Adipocyte (in vitro differentiated cells): ENCODE measurements around the gene SRRM1.

Experiments
- DNase-seq: peaks from one replicate; pipeline ENCODE4 v3.0.0-alpha.2; 2015; ENCODE audit warnings: low read depth
- H3K27me3 ChIP-seq: replicated peaks from 2 replicates; pipeline ENCODE4 v1.7.0; 2013; ENCODE audit warnings: mild to moderate bottlenecking, low read length, moderate library complexity; ENCODE audit not compliant: control insufficient read depth, insufficient read depth
- H3K36me3 ChIP-seq: 2 replicates; pipeline ENCODE4 v1.7.0; 2013; ENCODE audit warnings: low read length, mild to moderate bottlenecking, moderate library complexity; ENCODE audit not compliant: control insufficient read depth, insufficient read depth, severe bottlenecking
- H3K4me1 ChIP-seq: 2 replicates; pipeline ENCODE4 v1.7.0; 2013; ENCODE audit warnings: mild to moderate bottlenecking, low read length, moderate library complexity; ENCODE audit not compliant: control insufficient read depth, insufficient read depth
- H3K4me3 ChIP-seq: 2 replicates; pipeline ENCODE4 v1.7.0; 2013; ENCODE audit warnings: mild to moderate bottlenecking, low read length, moderate library complexity
- H3K9ac ChIP-seq: 2 replicates; pipeline ENCODE4 v1.7.0; 2013; ENCODE audit warnings: mild to moderate bottlenecking, low read length, moderate library complexity
- H3K9me3 ChIP-seq: 2 replicates; pipeline ENCODE4 v1.7.0; 2013; ENCODE audit warnings: mild to moderate bottlenecking, low read length, moderate library complexity; ENCODE audit not compliant: control insufficient read depth

Gene SRRM1

GRCh38 chr1:24620678-24621077 is 22.4 kb upstream of the SRRM1 start:
- peaks cover 39% of the 10 kb centered on the region for H3K4me1 ChIP-seq
- no peak overlapping the region for H3K9ac ChIP-seq
- DNase-seq, result no peak
- H3K4me3 ChIP-seq, result no peak overlapping the region
- no peaks in the 10 kb centered on the region for H3K36me3 ChIP-seq
- no peaks in the 10 kb centered on the region for H3K9me3 ChIP-seq
- no peaks in the 10 kb centered on the region for H3K27me3 ChIP-seq

- H3K27me3 ChIP-seq, result no peaks in the 10 kb centered on the region
These were observed 22.0 kb upstream of the SRRM1 start for GRCh38 chr1:24621121-24621520.

GRCh38 chr1:24622218-24622617 is 20.9 kb upstream of the SRRM1 start:
- Histone ChIP-seq H3K4me1 (peaks cover 39% of the 10 kb centered on the region), H3K4me3 (peak overlapping the region; percentile 47), H3K9ac (peak overlapping the region; percentile 63), H3K27me3 (no peaks in the 10 kb centered on the region), H3K9me3 (no peaks in the 10 kb centered on the region), H3K36me3 (no peaks in the 10 kb centered on the region)
- DNase-seq, result no peak

More at GRCh38 chr1:24621121-24621520, 22.0 kb upstream of the SRRM1 start:
- Histone ChIP-seq H3K36me3 (no peaks in the 10 kb centered on the region), H3K9ac (peak overlapping the region; percentile 61), H3K9me3 (no peaks in the 10 kb centered on the region), H3K4me1 (peaks cover 39% of the 10 kb centered on the region), H3K4me3 (no peak overlapping the region)
- peak; percentile 17 for DNase-seq

GRCh38 chr1:24632832-24633175 is 10.3 kb upstream of the SRRM1 start:
- Histone ChIP-seq H3K4me3 (no peak overlapping the region), H3K9ac (no peak overlapping the region), H3K9me3 (no peaks in the 10 kb centered on the region), H3K27me3 (peaks cover 4% of the 10 kb centered on the region), H3K36me3 (no peaks in the 10 kb centered on the region), H3K4me1 (no peaks in the 10 kb centered on the region)
- DNase-seq, result no peak

GRCh38 chr1:24635195-24635843 is 7.8 kb upstream of the SRRM1 start:
- Histone ChIP-seq H3K9me3 (no peaks in the 10 kb centered on the region), H3K4me1 (peaks cover 5% of the 10 kb centered on the region), H3K27me3 (peaks cover 4% of the 10 kb centered on the region), H3K36me3 (no peaks in the 10 kb centered on the region), H3K9ac (no peak overlapping the region), H3K4me3 (no peak overlapping the region)
- peak; percentile 91 for DNase-seq

GRCh38 chr1:24636661-24637357 is 6.3 kb upstream of the SRRM1 start:
- Histone ChIP-seq H3K9me3 (no peaks in the 10 kb centered on the region), H3K36me3 (no peaks in the 10 kb centered on the region), H3K27me3 (peaks cover 4% of the 10 kb centered on the region), H3K9ac (no peak overlapping the region), H3K4me3 (no peak overlapping the region), H3K4me1 (peaks cover 12% of the 10 kb centered on the region)
- DNase-seq, result no peak

- Histone ChIP-seq H3K4me1 (peaks cover 14% of the 10 kb centered on the region), H3K27me3 (peaks cover 4% of the 10 kb centered on the region), H3K9me3 (no peaks in the 10 kb centered on the region), H3K36me3 (no peaks in the 10 kb centered on the region), H3K9ac (no peak overlapping the region), H3K4me3 (no peak overlapping the region)
- DNase-seq, result no peak
These were observed 4.0 kb upstream of the SRRM1 start for GRCh38 chr1:24639094-24639493.

GRCh38 chr1:24639881-24640280 is 3.2 kb upstream of the SRRM1 start:
- H3K9me3 ChIP-seq, result no peaks in the 10 kb centered on the region
- no peak overlapping the region for H3K9ac ChIP-seq
- no peak for DNase-seq
- peaks cover 4% of the 10 kb centered on the region for H3K27me3 ChIP-seq
- peaks cover 22% of the 10 kb centered on the region for H3K4me1 ChIP-seq
- no peak overlapping the region for H3K4me3 ChIP-seq
- H3K36me3 ChIP-seq, result no peaks in the 10 kb centered on the region

GRCh38 chr1:24640288-24640687 is 2.8 kb upstream of the SRRM1 start:
- no peak overlapping the region for H3K9ac ChIP-seq
- no peak overlapping the region for H3K4me3 ChIP-seq
- H3K4me1 ChIP-seq, result peaks cover 26% of the 10 kb centered on the region
- peaks cover 4% of the 10 kb centered on the region for H3K27me3 ChIP-seq
- H3K36me3 ChIP-seq, result no peaks in the 10 kb centered on the region
- no peak for DNase-seq
- no peaks in the 10 kb centered on the region for H3K9me3 ChIP-seq

GRCh38 chr1:24641646-24642151 is 1.4 kb upstream of the SRRM1 start:
- Histone ChIP-seq H3K27me3 (no peaks in the 10 kb centered on the region), H3K9ac (peak overlapping the region; percentile 98), H3K4me1 (peaks cover 32% of the 10 kb centered on the region), H3K4me3 (peak overlapping the region; percentile 87), H3K36me3 (peaks cover 9% of the 10 kb centered on the region), H3K9me3 (no peaks in the 10 kb centered on the region)
- peak; percentile 57 for DNase-seq

GRCh38 chr1:24643363-24644099 is 429 bp downstream of the SRRM1 start:
- Histone ChIP-seq H3K9ac (peak overlapping the region; percentile 97), H3K4me1 (peaks cover 32% of the 10 kb centered on the region), H3K36me3 (peaks cover 27% of the 10 kb centered on the region), H3K9me3 (no peaks in the 10 kb centered on the region), H3K27me3 (no peaks in the 10 kb centered on the region), H3K4me3 (peak overlapping the region; percentile 86)
- peak; percentile 56 for DNase-seq
